MCF 10A (cell line): ENCODE measurements around the gene DIO1. TPM values are rescaled to one million over a fixed set of nuclear protein-coding genes. Genes with fewer than 3 reads are reported as not detected.

ENCODE experiments used
- BruUV-seq: library from RNA; stranded (reverse); fragments of 400-500 nt; replicated peaks from 2 replicates; lab custom pipeline; 2021; lab: Mats Ljungman, UMichigan
- CTCF ChIA-PET: fragments of 300-600 bp; sonication (Branson Sonifier 250); formaldehyde crosslinking; extraction: SDS; loops from one replicate; lab custom pipeline; 2021; ENCODE audit warnings: antibody characterized with exemption, inconsistent platforms; lab: Yijun Ruan, JAX
- POLR2A ChIA-PET: fragments of 300-600, 350-650 bp; sonication (Branson Sonifier 250); formaldehyde crosslinking; extraction: SDS; loops from one replicate; lab custom pipeline; 2020; ENCODE audit warnings: antibody characterized with exemption, inconsistent platforms; lab: Yijun Ruan, JAX
- DNase-seq: peaks from one replicate; pipeline ENCODE4 v3.0.0-alpha.2; 2018; ENCODE audit not compliant: unreplicated experiment
- H3K27ac Mint-ChIP-seq: one replicate; pipeline ENCODE4 v1.8.0; 2022; ENCODE audit warnings: mild to moderate bottlenecking, low read depth, mixed read lengths; ENCODE audit not compliant: unreplicated experiment
- H3K27me3 Mint-ChIP-seq: one replicate; pipeline ENCODE4 v1.8.0; 2022; ENCODE audit warnings: mixed read lengths; ENCODE audit not compliant: insufficient read depth, unreplicated experiment
- H3K36me3 Mint-ChIP-seq: one replicate; pipeline ENCODE4 v1.8.0; 2022; ENCODE audit warnings: mild to moderate bottlenecking, moderate library complexity, mixed read lengths; ENCODE audit not compliant: insufficient read depth, unreplicated experiment
- H3K4me1 Mint-ChIP-seq: one replicate; pipeline ENCODE4 v1.8.0; 2022; ENCODE audit warnings: mixed read lengths; ENCODE audit not compliant: insufficient read depth, unreplicated experiment
- H3K4me3 Mint-ChIP-seq: one replicate; pipeline ENCODE4 v1.8.0; 2022; ENCODE audit warnings: mild to moderate bottlenecking, moderate library complexity, mixed read lengths; ENCODE audit not compliant: unreplicated experiment
- H3K9me3 Mint-ChIP-seq: one replicate; pipeline ENCODE4 v1.8.0; 2022; ENCODE audit warnings: mixed read lengths; ENCODE audit not compliant: unreplicated experiment
- CTCF ChIP-seq: fragments of 200-600 bp; IDR thresholded peaks from one replicate; pipeline ENCODE4 v1.8.0; 2022; ENCODE audit warnings: antibody characterized with exemption, mild to moderate bottlenecking; ENCODE audit not compliant: unreplicated experiment
- intact Hi-C: fragments of 100-400 bp; cut with micrococcal nuclease; formaldehyde crosslinking; loops from 2 replicates; pipeline ENCODE4 v1.14.1; 2022
- total RNA-seq: library from RNA; stranded (reverse); gene quantifications from 2 replicates; pipeline ENCODE4 v1.2.3, GENCODE V29; 2022

The DIO1 gene
- total RNA-seq, 1 experiment from 2014 or later = not detected

DNA sequence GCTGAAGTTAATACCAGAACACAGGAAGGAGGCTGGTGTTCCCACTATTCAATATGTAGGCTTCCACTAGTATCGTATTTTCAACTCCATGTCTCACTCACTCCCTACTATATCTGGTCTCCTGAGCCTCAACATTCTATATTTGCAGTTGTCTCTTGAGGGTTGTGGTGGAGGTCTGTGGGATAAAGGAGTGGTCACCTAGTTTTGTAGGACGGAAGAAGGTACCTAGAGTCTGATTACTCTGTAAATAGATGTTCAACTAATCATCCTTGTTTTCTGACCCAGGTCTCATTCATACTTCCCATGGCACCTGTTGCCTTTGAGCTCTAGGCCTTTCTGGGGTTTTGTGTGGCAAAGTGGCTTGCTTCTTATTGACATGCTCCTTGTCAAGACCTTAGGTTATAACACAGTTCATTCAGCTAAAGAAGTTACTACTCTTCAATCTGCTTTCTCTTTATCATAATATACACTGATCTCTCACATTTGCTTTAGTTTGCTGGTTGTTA lies 33.4 kb downstream of the DIO1 start:
- no TSS peak for BruUV-seq
- CTCF ChIA-PET = interaction anchor here (1.7 to 2.0 kb wide), 2 partner anchors 49 to 66 kb away, joined by 4 to 5 read pairs; no protein-coding TSS in a partner anchor
- intact Hi-C loops = no loop called here

DNA sequence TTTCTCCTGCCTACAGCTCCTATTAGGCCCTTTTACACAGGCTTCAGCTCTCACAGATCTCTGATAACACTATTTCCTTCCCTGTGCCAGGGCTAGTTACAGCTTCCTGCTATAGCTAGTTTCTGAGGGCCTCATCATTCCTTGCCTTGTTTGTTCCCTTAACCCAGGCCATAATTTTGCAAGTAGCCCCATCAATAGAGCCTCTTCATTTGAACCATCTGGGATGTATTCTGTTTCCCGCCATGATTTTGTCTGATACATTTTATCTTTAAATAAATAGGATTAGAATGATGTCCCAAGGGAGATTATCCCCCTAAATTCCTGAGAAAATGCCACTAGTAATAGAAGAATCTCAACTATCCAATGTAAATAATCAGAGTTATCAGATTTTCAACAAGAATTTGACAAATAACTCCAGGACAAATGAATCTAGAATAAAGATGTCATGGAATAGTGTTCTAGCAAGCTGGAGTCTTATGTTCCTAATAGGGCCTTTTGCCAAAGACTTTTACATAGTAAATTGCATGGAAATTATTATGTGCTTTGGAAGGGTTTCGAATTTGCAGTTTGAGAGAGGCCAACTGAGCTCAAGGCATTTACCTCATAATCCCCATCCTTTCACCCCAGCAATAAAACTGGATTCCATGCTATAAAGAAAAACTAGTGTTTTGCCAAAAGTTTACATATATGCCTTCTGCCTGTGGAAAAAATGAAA lies 35.4 kb downstream of the DIO1 start:
- no peak for TF ChIP-seq CTCF
- intact Hi-C loops = no loop called here
- no peak overlapping the region for H3K4me3 Mint-ChIP-seq
- H3K36me3 Mint-ChIP-seq = peaks cover 42% of the 10 kb centered on the region
- H3K27me3 Mint-ChIP-seq = no peaks in the 10 kb centered on the region
- H3K4me1 Mint-ChIP-seq = no peaks in the 10 kb centered on the region
- DNase-seq = no peak
- POLR2A ChIA-PET = no interaction called here
- CTCF ChIA-PET = interaction anchor here (1.7 kb wide), 1 partner anchor 51 kb away, joined by 4 read pairs; no protein-coding TSS in a partner anchor
- no peak overlapping the region for H3K27ac Mint-ChIP-seq
- peaks cover 8% of the 10 kb centered on the region for H3K9me3 Mint-ChIP-seq
- BruUV-seq = no TSS peak

More for the DNA sequence above, 33.4 kb downstream of the DIO1 start:
- Mint-ChIP-seq H3K27ac (no peak overlapping the region), H3K4me3 (no peak overlapping the region), H3K9me3 (no peaks in the 10 kb centered on the region), H3K36me3 (peaks cover 60% of the 10 kb centered on the region), H3K27me3 (no peaks in the 10 kb centered on the region), H3K4me1 (no peaks in the 10 kb centered on the region)
- no peak for TF ChIP-seq CTCF
- no peak for DNase-seq
- POLR2A ChIA-PET = interaction anchor here (1.8 kb wide), 1 partner anchor 18 kb away, joined by 7 read pairs; the partner anchor contains the start of genes IFT25 and LRRC42

DNA sequence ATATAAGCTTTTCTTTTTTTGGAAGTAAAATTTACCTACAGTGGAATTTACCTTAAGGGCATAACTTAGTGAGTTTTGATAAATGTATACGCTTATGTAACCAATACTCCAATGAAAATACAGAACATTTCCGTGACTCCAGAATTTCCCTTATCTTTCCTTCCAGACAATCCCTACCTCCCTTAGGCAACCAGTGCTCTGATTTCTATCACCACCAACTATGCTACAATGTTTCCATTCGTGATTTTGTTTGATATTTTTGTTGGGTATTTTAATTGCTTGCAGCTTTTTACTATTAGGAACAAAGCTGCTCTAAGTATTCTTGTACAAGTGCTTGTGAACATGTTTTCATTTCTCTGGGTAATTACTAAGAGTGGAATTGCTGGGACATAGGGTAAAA lies 36.9 kb downstream of the DIO1 start:
- ChIA-PET POLR2A (interaction anchor here (0.7 to 1.8 kb wide), 3 partner anchors 18 to 25 kb away, joined by 3 to 10 read pairs (median 4); no protein-coding TSS in a partner anchor), CTCF (interaction anchor here (0.9 kb wide), 1 partner anchor 19 kb away, joined by 3 read pairs; no protein-coding TSS in a partner anchor)
- TF ChIP-seq CTCF = no peak
- Mint-ChIP-seq H3K36me3 (peaks cover 41% of the 10 kb centered on the region), H3K27me3 (no peaks in the 10 kb centered on the region), H3K4me1 (no peaks in the 10 kb centered on the region), H3K27ac (no peak overlapping the region), H3K4me3 (no peak overlapping the region), H3K9me3 (peaks cover 8% of the 10 kb centered on the region)
- intact Hi-C loops = no loop called here
- no peak for DNase-seq
- BruUV-seq = no TSS peak

DNA sequence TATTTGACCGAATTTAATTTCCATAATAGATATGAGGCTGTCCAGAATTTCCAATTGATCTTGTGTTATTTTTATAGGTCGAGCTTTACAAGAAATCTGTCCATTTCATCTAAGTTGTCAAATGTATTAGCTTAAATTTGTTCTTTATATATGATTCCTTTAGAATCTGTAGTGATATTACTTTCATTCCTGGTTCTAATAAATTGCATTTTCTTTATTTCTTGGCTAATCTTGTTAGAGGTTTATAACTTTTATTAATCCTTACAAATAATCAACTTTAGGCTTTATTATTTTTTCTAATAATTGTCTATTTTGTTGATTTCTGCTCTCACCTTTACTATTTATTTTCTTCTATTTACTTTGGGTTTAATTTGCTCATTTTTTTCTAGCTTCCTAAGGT lies 37.5 kb downstream of the DIO1 start:
- peaks cover 44% of the 10 kb centered on the region for H3K36me3 Mint-ChIP-seq
- TF ChIP-seq CTCF = no peak
- no TSS peak for BruUV-seq
- POLR2A ChIA-PET = interaction anchor here (0.6 to 1.8 kb wide), 3 partner anchors 22 to 98 kb away, joined by 3 to 10 read pairs (median 4); no protein-coding TSS in a partner anchor
- H3K27me3 Mint-ChIP-seq = no peaks in the 10 kb centered on the region
- CTCF ChIA-PET = interaction anchor here (0.6 to 0.9 kb wide), 2 partner anchors 18 to 252 kb away, joined by 3 to 4 read pairs; no protein-coding TSS in a partner anchor
- no peaks in the 10 kb centered on the region for H3K4me1 Mint-ChIP-seq
- peaks cover 8% of the 10 kb centered on the region for H3K9me3 Mint-ChIP-seq
- intact Hi-C loops = no loop called here
- H3K27ac Mint-ChIP-seq = no peak overlapping the region
- no peak overlapping the region for H3K4me3 Mint-ChIP-seq
- no peak for DNase-seq
